HepG2 (cell line): ENCODE data around the gene SLC12A3. TPM values are rescaled to one million over a fixed set of nuclear protein-coding genes. Genes with fewer than 3 reads are reported as not detected.
A peak's percentile ranks its signal among the peaks of the same experiment; 100 is the strongest.
"Not testable (repeated sequence)": the region's sequence is repeated elsewhere in the genome, so short reads cannot be mapped to it uniquely, and the experiment has no call there.

ENCODE experiments used
- ATAC-seq: fragments of 200-7000 bp; cut with Tn5 transposase; 3 replicates; pipeline ENCODE4 v1.9.1; 2020; ENCODE audit warnings: mild to moderate bottlenecking, moderate library complexity
- BruUV-seq: library from RNA; stranded (reverse); fragments of 400-500 nt; replicated peaks from 2 replicates; lab custom pipeline; 2021; lab: Mats Ljungman, UMichigan
- CTCF ChIA-PET: fragments of 300-600 bp; formaldehyde crosslinking; extraction: SDS; loops from one replicate; lab custom pipeline; 2021; ENCODE audit warnings: low total read pairs, inconsistent platforms, low intra/inter-chr PET ratio; lab: Yijun Ruan, JAX
- POLR2A ChIA-PET: fragments of 350-600 bp; sonication (Branson Sonifier 250); formaldehyde crosslinking; loops from one replicate; lab custom pipeline; 2020; ENCODE audit warnings: antibody characterized with exemption, inconsistent platforms; lab: Yijun Ruan, JAX
- DNase-seq: peaks from one replicate; pipeline ENCODE4 v3.0.0-alpha.2; 2015; ENCODE audit warnings: low spot score
- FAIRE-seq: peaks from 3 replicates; lab custom pipeline; 2011; peaks lifted over from hg19 to GRCh38; lab: Jason Lieb, UNC
- H2AFZ ChIP-seq: one replicate; pipeline ENCODE4 v1.6.1; 2011; ENCODE audit warnings: low read length, inconsistent platforms
- H3K27ac ChIP-seq: fragments of 300-600 bp; 3 replicates; pipeline ENCODE4 v1.8.0; 2011; ENCODE audit warnings: mixed run types, mild to moderate bottlenecking, mixed read lengths, low read length, inconsistent platforms; ENCODE audit not compliant: insufficient read depth; ENCODE audit errors: extremely low read length
- H3K27me3 ChIP-seq, 2 experiments: fragments of 200-600 bp in 1 of 2; 2 replicates in 1 of 2; 3 replicates in 1 of 2; pipeline versions ENCODE4 v1.6.0 to v1.8.0; 2011; ENCODE audit warnings: low read length in 2 of 2, mild to moderate bottlenecking in 2 of 2, moderate library complexity in 2 of 2, inconsistent platforms in 1 of 2; ENCODE audit not compliant: insufficient read depth in 2 of 2, control insufficient read depth in 1 of 2
- H3K36me3 ChIP-seq, 2 experiments: fragments of 200-600 bp in 1 of 2; replicated peaks in 1 of 2; 2 replicates in 1 of 2; 3 replicates in 1 of 2; pipeline versions ENCODE4 v1.5.1 to v1.8.0; 2011; ENCODE audit warnings: low read length in 2 of 2, inconsistent platforms in 1 of 2; ENCODE audit not compliant: insufficient read depth in 2 of 2, control insufficient read depth in 1 of 2
- H3K4me1 ChIP-seq: 2 replicates; pipeline ENCODE4 v1.5.1; 2012; ENCODE audit warnings: low read length, inconsistent platforms; ENCODE audit not compliant: insufficient read depth
- H3K4me2 ChIP-seq: 2 replicates; pipeline ENCODE4 v1.6.0; 2011; ENCODE audit warnings: low read depth, low read length, inconsistent platforms
- H3K4me3 ChIP-seq, 3 experiments: fragments of 200-600 bp in 1 of 3; sonication (generic), shearing (Covaris generic) in 1 of 3; replicated peaks in 1 of 3; 2 replicates each; pipeline ENCODE4 v1.5.1; 2011 to 2016; ENCODE audit warnings: low read length in 3 of 3, inconsistent platforms in 2 of 3, low read depth in 2 of 3, mild to moderate bottlenecking in 2 of 3, control low read depth in 1 of 3, mixed read lengths in 1 of 3; ENCODE audit not compliant: insufficient read depth in 1 of 3
- H3K79me2 ChIP-seq: one replicate; pipeline ENCODE4 v1.6.1; 2011; ENCODE audit warnings: low read length, inconsistent platforms; ENCODE audit not compliant: insufficient read depth
- H3K9ac ChIP-seq: 2 replicates; pipeline ENCODE4 v1.6.0; 2011; ENCODE audit warnings: mild to moderate bottlenecking, low read depth, low read length, inconsistent platforms; ENCODE audit not compliant: insufficient read depth
- H3K9me3 ChIP-seq: 2 replicates; pipeline ENCODE4 v1.5.1; 2012; ENCODE audit warnings: mild to moderate bottlenecking, low read length
- H4K20me1 ChIP-seq: 2 replicates; pipeline ENCODE4 v1.6.0; 2011; ENCODE audit warnings: inconsistent platforms, mild to moderate bottlenecking, low read length, moderate library complexity; ENCODE audit not compliant: insufficient read depth
- HDAC2 ChIP-seq: sonication (generic); formaldehyde crosslinking; IDR thresholded peaks from 2 replicates; pipeline ENCODE4 v1.4.0; 2020; ENCODE audit warnings: missing genetic modification reagents
- HOMEZ ChIP-seq: IDR thresholded peaks from 2 replicates; pipeline ENCODE4 v1.6.1; 2016; ENCODE audit warnings: low read depth
- NAIF1 ChIP-seq: sonication (generic); formaldehyde crosslinking; IDR thresholded peaks from 2 replicates; pipeline ENCODE4 v1.5.0; 2020; ENCODE audit warnings: mild to moderate bottlenecking, missing genetic modification reagents, borderline replicate concordance
- SIN3A ChIP-seq: IDR thresholded peaks from 2 replicates; pipeline ENCODE4 v1.6.1; 2011; ENCODE audit warnings: low read depth, mild to moderate bottlenecking, control low read depth, low read length, borderline replicate concordance
- SP4 ChIP-seq: sonication (generic); formaldehyde crosslinking; IDR thresholded peaks from 2 replicates; pipeline ENCODE4 v1.8.1; 2023; ENCODE audit warnings: mild to moderate bottlenecking, missing genetic modification reagents
- SPEN ChIP-seq: sonication (generic); formaldehyde crosslinking; IDR thresholded peaks from 2 replicates; pipeline ENCODE4 v1.5.1; 2020; ENCODE audit warnings: low read depth, mild to moderate bottlenecking, missing genetic modification reagents
- ZFP36L1 ChIP-seq: sonication (generic); formaldehyde crosslinking; IDR thresholded peaks from 2 replicates; pipeline ENCODE4 v1.8.0; 2022; ENCODE audit warnings: mild to moderate bottlenecking, missing genetic modification reagents, moderate library complexity
- ZXDC ChIP-seq: sonication (generic); formaldehyde crosslinking; IDR thresholded peaks from 2 replicates; pipeline ENCODE4 v1.5.0; 2020; ENCODE audit warnings: mild to moderate bottlenecking, missing genetic modification reagents
- WGBS: methylation state at CpG from one replicate; pipeline ENCODE4 v1.1.6; 2017; ENCODE audit warnings: low lambda C conversion rate; 5-methylcytosine and 5-hydroxymethylcytosine counted together
- in situ Hi-C: cut with HindIII; loops from 2 replicates; pipeline ENCODE4 v1.10.0; 2017; ENCODE audit warnings: low pct_unique_long_range_greater_than_20kb; ENCODE audit not compliant: extremely low pct_ligation_motif_present
- intact Hi-C: fragments of 100-400 bp; cut with micrococcal nuclease; formaldehyde crosslinking; loops from one replicate; pipeline ENCODE4 v1.10.0; 2022; ENCODE audit not compliant: unreplicated experiment
- polyA plus RNA-seq, 8 experiments: library from polyadenylated mRNA; depleted of rRNA in 3 of 8; stranded (reverse) in 7 of 8; unstranded in 1 of 8; fragments of >200 nt; fragmentation: Illumina TruSeq in 4 of 8; extraction: Trizol in 4 of 8; gene quantifications; 2 replicates each; pipeline versions ENCODE4 v1.2.1 to v1.2.3, GENCODE V29; 2011 to 2016; ENCODE audit warnings: low read depth in 4 of 8, missing spikeins in 1 of 8, mixed read lengths in 1 of 8; ENCODE audit not compliant: insufficient read depth in 1 of 8
- total RNA-seq, 5 experiments: library from RNA; depleted of rRNA; stranded (reverse); fragments of >200 nt; fragmentation: Illumina TruSeq; extraction: Trizol; gene quantifications; 2 replicates each; pipeline ENCODE4 v1.2.3, GENCODE V29; 2016; ENCODE audit warnings: low read depth in 1 of 5

Gene SLC12A3
- total and polyA plus RNA-seq, 2 of the 13 experiments (the other 11 are each of a cell fraction or from before 2014, with no cell fraction given), result 6.2 TPM; not detected in 1

- Histone ChIP-seq H3K27me3 (peaks cover 0 to 2% of the 10 kb centered on the region in 2 experiments; a peak in 2 of 5 replicates), H3K4me2 (no peak overlapping the region), H3K9ac (no peak overlapping the region), H2AFZ (no peak overlapping the region), H3K9me3 (no peaks in the 10 kb centered on the region), H4K20me1 (no peaks in the 10 kb centered on the region), H3K79me2 (no peaks in the 10 kb centered on the region), H3K4me3 (no peak overlapping the region), H3K4me1 (no peaks in the 10 kb centered on the region; the same call in 1 of the 2 replicates), H3K36me3 (no peaks in the 10 kb centered on the region), H3K27ac (no peak overlapping the region)
- ATAC-seq (peak; percentile 35), FAIRE-seq (no peak), DNase-seq (no peak)
- ChIA-PET POLR2A (interaction anchor here (1.1 to 1.4 kb wide), 2 partner anchors 29 to 47 kb away, joined by 3 to 5 read pairs; partner anchors contain the start of gene HERPUD1), CTCF (no interaction called here)
- in situ Hi-C loops, result no loop called here
- intact Hi-C loops, result no loop called here
- no TSS peak for BruUV-seq
- TF ChIP-seq ZFP36L1 (CRISPR knock-in tag) (no peak), SIN3A (no peak), NAIF1 (CRISPR knock-in tag) (no peak), SPEN (CRISPR knock-in tag) (no peak), HDAC2 (CRISPR knock-in tag) (no peak), SP4 (CRISPR knock-in tag) (0 out of 2 replicates have a peak, but pooled peaks have one; percentile 14), ZXDC (CRISPR knock-in tag) (no peak), HOMEZ (CRISPR knock-in tag) (no peak)
- 56% methylated on average over 14 of the region's 14 CpGs for WGBS
Observed at GRCh38 chr16:56884026-56884582, 19.1 kb downstream of the SLC12A3 start.

- DNase-seq, H3K4me2 ChIP-seq, H3K79me2 ChIP-seq, H3K4me1 ChIP-seq, intact Hi-C loops, H3K9ac ChIP-seq, H4K20me1 ChIP-seq, H3K9me3 ChIP-seq, H3K27ac ChIP-seq, ATAC-seq, H3K36me3 ChIP-seq, in situ Hi-C loops, H3K4me3 ChIP-seq, BruUV-seq, FAIRE-seq, CTCF ChIA-PET, H2AFZ ChIP-seq, H3K27me3 ChIP-seq: not testable (repeated sequence)
- 40% methylated on average over 13 of the region's 13 CpGs for whole genome bisulfite sequencing
- POLR2A ChIA-PET, result interaction anchor here (1.1 to 1.3 kb wide), 2 partner anchors 28 to 46 kb away, joined by 3 read pairs; no protein-coding TSS in a partner anchor
Observed at GRCh38 chr16:56884929-56885328, 19.9 kb downstream of the SLC12A3 start.
